Ovary (tissue), 9 donors: Measurements from ENCODE around the gene PPP2R5A. TPM values are rescaled to one million over a fixed set of nuclear protein-coding genes. Genes with fewer than 3 reads are reported as not detected.

Experiments
- DNase-seq, 5 donors: peaks; one replicate each; pipeline ENCODE4 v3.0.0-alpha.2; 2019 to 2020
- H3K27ac ChIP-seq, 2 donors: fragments of 200-600 bp; one replicate each; pipeline versions ENCODE4 v1.5.1 to v1.8.0; 2019 to 2022
- H3K27me3 ChIP-seq: fragments of 200-600 bp; one replicate; pipeline ENCODE4 v1.8.0; 2022
- H3K36me3 ChIP-seq: fragments of 200-600 bp; sonication (generic); one replicate; pipeline ENCODE4 v1.5.1; 2019
- H3K4me1 ChIP-seq: one replicate; pipeline ENCODE4 v1.8.1; 2013; ENCODE audit warnings: mild to moderate bottlenecking, moderate library complexity; ENCODE audit not compliant: insufficient read depth
- H3K4me3 ChIP-seq: fragments of 200-600 bp; sonication (generic); one replicate; pipeline ENCODE4 v1.5.1; 2017
- H3K9me3 ChIP-seq, 2 donors: fragments of 200-600 bp in 1 of 2; sonication (generic) in 1 of 2; one replicate each; pipeline versions ENCODE4 v1.5.1 to v1.8.1; 2013 to 2019; ENCODE audit warnings: mild to moderate bottlenecking in 1 of 2, moderate library complexity in 1 of 2
- EP300 ChIP-seq: sonication (generic); formaldehyde crosslinking; IDR thresholded peaks from one replicate; pipeline ENCODE4 v1.6.1; 2017; ENCODE audit warnings: antibody characterized with exemption
- POLR2A ChIP-seq: fragments of 450-650 bp; IDR thresholded peaks from one replicate; pipeline ENCODE4 v1.6.1; 2017; ENCODE audit warnings: antibody characterized with exemption, mild to moderate bottlenecking, moderate library complexity
- WGBS, 3 donors: extraction: QIAGEN DNeasy Blood & Tissue Kit in 1 of 3; methylation state at CpG; one replicate each; pipeline versions ENCODE4 v1.1.5 to v1.1.7; 2013 to 2017; 5-methylcytosine and 5-hydroxymethylcytosine counted together
- intact Hi-C, 4 donors: fragments of 100-400 bp; cut with DNase I; formaldehyde crosslinking; loops; one replicate each; pipeline versions ENCODE4 v1.11.0 to v1.15.1; 2022 to 2023
- polyA plus RNA-seq, 2 donors: library from polyadenylated mRNA; stranded (reverse); fragments of 200-250 nt in 1 of 2; fragments of 350-450 nt in 1 of 2; fragmentation: Illumina TruSeq in 1 of 2; extraction: RNeasy Lipid Tissue Mini Kit (QIAGEN cat#74804) in 1 of 2; gene quantifications; one replicate each; pipeline ENCODE4 v1.2.3, GENCODE V29; 2013 to 2014
- total RNA-seq, 7 donors: library from RNA; depleted of rRNA in 2 of 7; stranded (reverse); fragments of >200 nt in 2 of 7; fragmentation: NEBNext Ultra II Directional in 3 of 7; extraction: Animal tissue kit (Norgen Biotek cat#: 25700) in 3 of 7; gene quantifications; one replicate each; pipeline versions ENCODE4 v1.1.0 to v1.2.4, GENCODE V29; 2016 to 2023
- TF ChIP-seq, protein P1 (sequence below), 3 donors: fragments of 450-650 bp in 2 of 3; fragments of 200-600 bp in 1 of 3; IDR thresholded peaks; one replicate each; pipeline versions ENCODE4 v1.5.1 to v1.8.0; 2016 to 2022; ENCODE audit warnings: antibody characterized with exemption in 3 of 3, mild to moderate bottlenecking in 1 of 3
- donor health status: DM: no; HTN: no; CAD: no; lungs with moderate emphysema.
- donor health status: DM: no; HTN: no; CAD: no.
- donor health status: Bipolar disorder and iron deficiency.
- donor health status: DM: yes; HTN: yes; CAD: no.
- donor health status: DM: no; HTN: no; CAD: no.
- donor health status: DM: yes; HTN: yes; CAD: no.

PPP2R5A gene
- total and polyA plus RNA-seq, 9 donors: 16.6 to 34.3 (median 19.0) TPM

DNA sequence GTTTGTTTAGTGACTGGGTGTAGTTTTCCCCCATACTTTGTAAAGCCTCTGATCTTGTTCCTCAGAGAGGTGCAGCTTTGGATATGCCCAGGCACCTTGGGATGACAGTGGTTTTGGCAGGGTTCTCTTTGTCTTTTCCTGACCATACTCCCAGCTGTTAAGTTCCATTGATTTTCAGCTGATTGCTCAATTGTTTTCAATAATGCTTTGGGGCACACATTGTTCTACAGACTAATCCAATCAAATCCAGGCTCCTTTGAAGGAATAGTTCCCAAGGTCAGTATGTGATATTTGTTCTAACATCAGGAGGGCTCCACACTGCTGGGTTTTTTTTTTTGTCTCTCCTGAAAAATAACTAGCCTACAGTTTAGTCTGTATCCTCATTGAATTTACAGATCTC is 24.8 kb downstream of the PPP2R5A start:
- no peak overlapping the region for H3K27ac ChIP-seq
- DNase-seq: no peak

DNA sequence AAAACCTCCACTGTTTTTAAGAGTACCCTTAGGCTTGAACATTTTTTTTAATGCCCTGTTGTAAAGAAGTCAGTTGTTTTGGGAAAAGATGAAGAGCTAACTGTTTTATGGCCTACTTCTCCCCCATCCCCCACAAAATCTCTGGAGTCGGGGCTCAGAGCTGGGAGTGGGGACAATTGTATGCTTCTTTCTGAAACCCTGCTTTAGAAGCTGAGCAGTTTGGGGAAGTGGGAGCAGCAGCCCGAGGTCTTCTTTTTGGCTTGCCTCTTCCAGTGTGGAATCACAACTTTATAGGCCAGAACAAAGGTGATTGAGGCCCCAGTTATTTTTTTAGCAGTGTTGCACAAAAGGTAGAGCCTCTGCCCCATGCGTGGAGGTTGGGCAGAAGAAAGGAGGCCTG is 25.2 kb downstream of the PPP2R5A start:
- WGBS, 3 donors: 78 to 87% (median 82%) methylated on average over 3 of the region's 3 CpGs
- no peak for DNase-seq
- Histone ChIP-seq H3K27me3 (no peaks in the 10 kb centered on the region), H3K9me3 (no peaks in the 10 kb centered on the region), H3K36me3 (no peaks in the 10 kb centered on the region), H3K4me3 (no peak overlapping the region), H3K27ac (no peak overlapping the region), H3K4me1 (peaks cover 2% of the 10 kb centered on the region)
- TF ChIP-seq, protein P1, sequence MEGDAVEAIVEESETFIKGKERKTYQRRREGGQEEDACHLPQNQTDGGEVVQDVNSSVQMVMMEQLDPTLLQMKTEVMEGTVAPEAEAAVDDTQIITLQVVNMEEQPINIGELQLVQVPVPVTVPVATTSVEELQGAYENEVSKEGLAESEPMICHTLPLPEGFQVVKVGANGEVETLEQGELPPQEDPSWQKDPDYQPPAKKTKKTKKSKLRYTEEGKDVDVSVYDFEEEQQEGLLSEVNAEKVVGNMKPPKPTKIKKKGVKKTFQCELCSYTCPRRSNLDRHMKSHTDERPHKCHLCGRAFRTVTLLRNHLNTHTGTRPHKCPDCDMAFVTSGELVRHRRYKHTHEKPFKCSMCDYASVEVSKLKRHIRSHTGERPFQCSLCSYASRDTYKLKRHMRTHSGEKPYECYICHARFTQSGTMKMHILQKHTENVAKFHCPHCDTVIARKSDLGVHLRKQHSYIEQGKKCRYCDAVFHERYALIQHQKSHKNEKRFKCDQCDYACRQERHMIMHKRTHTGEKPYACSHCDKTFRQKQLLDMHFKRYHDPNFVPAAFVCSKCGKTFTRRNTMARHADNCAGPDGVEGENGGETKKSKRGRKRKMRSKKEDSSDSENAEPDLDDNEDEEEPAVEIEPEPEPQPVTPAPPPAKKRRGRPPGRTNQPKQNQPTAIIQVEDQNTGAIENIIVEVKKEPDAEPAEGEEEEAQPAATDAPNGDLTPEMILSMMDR (IDR thresholded peaks at IDR 0.05): no peak
- TF ChIP-seq POLR2A: no peak
- intact Hi-C loops: no loop called here

More for the DNA sequence above, 24.8 kb downstream of the PPP2R5A start:
- no peak for TF ChIP-seq POLR2A
- TF ChIP-seq EP300: no peak
- TF ChIP-seq, protein P1 (IDR thresholded peaks at IDR 0.05): no peak
- no peaks in the 10 kb centered on the region for H3K36me3 ChIP-seq
- peaks cover 2% of the 10 kb centered on the region for H3K4me1 ChIP-seq
- H3K4me3 ChIP-seq: no peak overlapping the region
- H3K27me3 ChIP-seq: no peaks in the 10 kb centered on the region
- intact Hi-C loops: no loop called here
- no peaks in the 10 kb centered on the region for H3K9me3 ChIP-seq

- Histone ChIP-seq H3K9me3 (no peaks in the 10 kb centered on the region), H3K27ac (no peak overlapping the region), H3K4me1 (peaks cover 2% of the 10 kb centered on the region), H3K36me3 (no peaks in the 10 kb centered on the region), H3K4me3 (no peak overlapping the region), H3K27me3 (no peaks in the 10 kb centered on the region)
- TF ChIP-seq POLR2A (no peak), EP300 (no peak)
- TF ChIP-seq, protein P1 (IDR thresholded peaks at IDR 0.05): no peak
- no peak for DNase-seq
- WGBS, 3 donors: 97 to 99% (median 98%) methylated on average over 2 of the region's 2 CpGs
- intact Hi-C loops: no loop called here
Observed at GRCh38 chr1:212311836-212312497, 26.8 kb downstream of the PPP2R5A start.

- no peak for DNase-seq
- Histone ChIP-seq H3K4me3 (no peak overlapping the region), H3K27ac (no peak overlapping the region), H3K4me1 (peaks cover 2% of the 10 kb centered on the region), H3K9me3 (no peaks in the 10 kb centered on the region), H3K36me3 (no peaks in the 10 kb centered on the region), H3K27me3 (no peaks in the 10 kb centered on the region)
- TF ChIP-seq EP300 (no peak), POLR2A (no peak)
- TF ChIP-seq, protein P1 (IDR thresholded peaks at IDR 0.05): no peak
- intact Hi-C loops: no loop called here
- 75 to 84% (median 79%) methylated on average over 2 of the region's 2 CpGs for WGBS, 3 donors
Observed at GRCh38 chr1:212313616-212314015, 28.4 kb downstream of the PPP2R5A start.
